Embryonic facial prominence (tissue), 1 donor: ENCODE results near the gene DGKG.

Experiments
- DNase-seq: peaks from one replicate; pipeline ENCODE4 v3.0.0-alpha.2; 2016; ENCODE audit errors: extremely low spot score

DGKG gene

GRCh38 chr3:186367631-186368030, 5.6 kb upstream of the DGKG start:
- no peak for DNase-seq

- DNase-seq = no peak
These were observed 4.2 kb upstream of the DGKG start for GRCh38 chr3:186366206-186366605.

DNA sequence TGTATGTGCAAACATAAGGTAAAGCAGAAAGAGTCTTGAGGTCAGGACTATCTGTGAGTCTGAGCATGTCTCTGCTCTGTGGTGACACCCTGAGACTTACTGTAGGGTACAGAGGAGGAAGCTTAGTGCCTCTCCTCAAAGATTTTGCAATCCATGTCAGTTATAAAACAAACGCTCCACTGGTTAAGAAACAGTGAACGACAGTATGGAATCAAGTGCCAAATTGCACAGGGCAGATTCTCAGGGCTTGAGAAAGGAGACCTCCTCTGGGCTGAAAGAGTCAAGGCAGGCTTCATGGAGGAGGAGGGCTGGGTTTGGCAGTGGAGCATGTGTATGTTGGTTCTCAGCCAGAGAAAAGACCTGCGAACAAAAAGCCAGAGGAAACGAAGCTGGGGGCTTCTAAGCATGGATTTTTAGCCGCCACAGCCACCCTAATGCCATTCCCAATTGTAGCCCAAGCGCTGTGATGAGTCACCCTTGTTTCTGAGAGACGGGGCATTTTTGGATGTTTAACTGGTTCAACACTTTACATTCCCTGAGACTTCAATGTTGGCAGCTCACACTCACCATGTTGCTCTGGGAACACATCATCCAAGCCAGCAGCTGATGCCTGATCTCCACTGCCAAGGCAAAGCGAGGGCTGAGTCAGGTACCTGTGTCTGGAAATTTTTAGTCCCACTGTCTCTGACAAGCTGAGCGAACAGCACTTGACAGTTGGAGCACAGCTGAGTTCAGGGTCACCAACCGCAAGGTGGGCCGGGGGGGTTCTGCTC, 3.4 kb upstream of the DGKG start:
- DNase-seq = no peak

- DNase-seq = no peak
These were observed 954 bp upstream of the DGKG start for GRCh38 chr3:186362988-186363387.

- DNase-seq = no peak
These were observed 456 bp upstream of the DGKG start for GRCh38 chr3:186362537-186362842.

GRCh38 chr3:186361246-186361761, 730 bp downstream of the DGKG start:
- DNase-seq = no peak

GRCh38 chr3:186360779-186361178, 1.3 kb downstream of the DGKG start:
- no peak for DNase-seq

DNA sequence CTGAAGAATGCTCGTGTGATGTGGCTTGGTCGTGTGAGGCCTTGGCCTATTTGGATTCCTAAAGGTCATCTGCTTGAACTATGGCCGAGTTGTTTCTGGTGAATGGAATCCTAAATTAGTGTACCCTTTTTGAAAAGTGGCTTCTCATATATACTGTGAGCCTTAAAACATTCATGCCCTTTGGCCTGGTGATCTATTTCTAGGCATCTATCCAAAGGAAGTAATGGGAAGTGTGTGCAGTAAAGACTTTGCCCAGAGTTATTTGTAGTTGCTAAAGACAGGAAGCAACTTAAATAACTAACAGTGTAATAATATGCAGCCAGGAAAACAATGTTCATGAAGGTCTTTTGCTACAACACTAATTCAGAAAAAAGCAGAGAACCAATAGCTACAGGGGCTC, 3.0 kb downstream of the DGKG start:
- DNase-seq = no peak

GRCh38 chr3:186356152-186356551, 5.9 kb downstream of the DGKG start:
- no peak for DNase-seq

DNA sequence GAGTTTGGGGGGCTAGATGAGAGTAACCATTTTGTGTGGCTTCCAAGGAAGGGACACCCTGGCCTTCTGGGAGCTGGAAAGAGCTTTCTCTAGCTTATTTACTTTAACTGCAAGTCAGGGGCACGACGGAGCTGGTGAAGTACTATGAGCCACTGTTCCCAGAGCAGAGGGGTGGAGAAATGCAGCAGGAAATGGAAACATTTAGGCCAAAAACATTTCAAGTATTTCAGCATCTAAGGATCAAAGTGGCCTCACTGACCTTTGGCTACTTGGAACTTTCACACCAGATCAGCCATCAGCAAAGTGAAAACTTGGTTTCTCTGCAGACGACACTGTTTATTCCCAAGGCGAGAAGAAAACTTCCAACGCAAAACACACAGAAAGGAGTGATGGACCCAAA, 7.9 kb downstream of the DGKG start:
- DNase-seq = no peak

- no peak for DNase-seq
These were observed 9.7 kb downstream of the DGKG start for GRCh38 chr3:186352369-186352768.

- DNase-seq = no peak
These were observed 19.8 kb downstream of the DGKG start for GRCh38 chr3:186342197-186342596.

DNA sequence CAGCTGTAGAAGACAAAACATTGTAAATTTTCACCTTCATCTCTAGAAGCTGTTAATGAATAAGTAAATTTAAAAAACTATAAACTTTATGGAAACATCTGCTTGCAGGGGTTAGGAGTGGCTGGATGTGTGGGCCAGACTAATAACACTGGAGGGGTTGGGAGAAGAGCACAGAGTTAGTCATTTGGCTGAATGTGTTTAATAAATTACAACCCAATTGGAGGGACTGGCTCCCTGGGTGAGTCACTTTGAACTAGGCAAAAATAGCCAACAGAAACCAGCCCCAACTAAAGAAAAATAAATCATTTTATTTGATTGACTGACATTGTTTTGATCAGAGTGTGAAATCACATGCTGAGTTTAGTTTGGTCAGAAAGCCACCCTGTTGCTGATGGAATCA, 21.8 kb downstream of the DGKG start:
- no peak for DNase-seq

DNA sequence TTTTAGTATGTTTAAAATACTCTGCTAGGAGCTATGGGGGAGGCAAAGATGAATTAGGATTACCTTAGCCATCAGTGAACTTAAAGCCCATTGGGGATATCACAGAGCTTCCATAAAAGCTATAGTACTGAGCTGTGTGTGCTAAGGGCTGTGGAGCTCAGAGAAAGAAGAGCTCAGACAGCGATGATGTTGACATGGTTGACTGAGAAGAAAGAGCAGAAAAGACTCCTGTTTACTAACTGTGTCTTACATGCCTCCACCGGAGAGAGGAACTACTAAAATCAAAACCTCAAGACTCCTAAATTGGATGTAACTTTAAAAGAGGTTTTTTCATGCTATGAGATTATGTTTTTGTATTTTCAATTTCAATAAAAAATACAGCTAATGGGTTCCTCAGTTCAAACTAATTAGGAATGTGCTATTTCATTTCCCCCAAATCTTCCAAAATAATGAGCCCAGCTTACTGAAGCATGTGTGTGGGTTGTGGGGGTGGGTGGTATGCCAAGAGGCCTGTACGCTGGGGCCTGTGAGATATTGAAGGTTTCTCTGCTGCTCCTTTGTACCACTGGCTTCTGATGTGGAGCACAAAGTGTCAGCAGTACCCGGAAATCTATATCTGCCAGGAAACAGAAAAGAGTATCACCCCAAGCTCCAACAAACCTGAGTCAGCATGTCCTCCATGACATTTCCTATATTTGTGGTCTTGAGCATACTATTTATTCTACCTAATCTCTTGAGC, 22.7 kb downstream of the DGKG start:
- DNase-seq = no peak

- DNase-seq = no peak
These were observed 28.8 kb downstream of the DGKG start for GRCh38 chr3:186333256-186333655.

- DNase-seq = no peak
These were observed 31.1 kb downstream of the DGKG start for GRCh38 chr3:186330772-186331460.

- DNase-seq = no peak
These were observed 32.4 kb downstream of the DGKG start for GRCh38 chr3:186329589-186329988.

DNA sequence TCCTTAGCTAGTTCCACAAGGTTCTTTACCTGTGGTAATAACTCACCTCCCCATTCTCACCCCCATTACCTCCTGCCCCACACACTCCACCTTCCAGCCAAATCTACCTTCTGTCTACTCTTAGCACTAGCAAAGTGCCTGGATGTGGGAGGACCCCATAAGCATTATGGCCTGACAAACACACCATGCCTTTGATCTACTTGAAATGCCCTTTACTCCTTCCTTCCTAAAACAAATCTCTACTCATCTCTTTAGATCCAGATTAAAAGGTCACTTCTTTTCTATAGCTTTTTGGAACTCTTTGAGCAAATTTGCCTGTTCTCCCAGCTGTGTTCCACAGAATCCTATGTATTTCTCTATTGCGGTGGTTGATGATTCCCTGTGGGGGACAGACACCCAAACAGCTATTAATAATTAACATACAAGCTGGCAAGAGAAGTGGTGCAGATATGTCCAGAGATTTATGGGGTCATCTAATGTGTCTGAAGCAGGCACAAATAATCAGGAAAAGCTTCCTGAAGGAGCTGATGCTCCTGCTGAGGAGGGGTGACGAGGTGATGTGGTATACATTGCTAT, 34.0 kb downstream of the DGKG start:
- DNase-seq = no peak

DNA sequence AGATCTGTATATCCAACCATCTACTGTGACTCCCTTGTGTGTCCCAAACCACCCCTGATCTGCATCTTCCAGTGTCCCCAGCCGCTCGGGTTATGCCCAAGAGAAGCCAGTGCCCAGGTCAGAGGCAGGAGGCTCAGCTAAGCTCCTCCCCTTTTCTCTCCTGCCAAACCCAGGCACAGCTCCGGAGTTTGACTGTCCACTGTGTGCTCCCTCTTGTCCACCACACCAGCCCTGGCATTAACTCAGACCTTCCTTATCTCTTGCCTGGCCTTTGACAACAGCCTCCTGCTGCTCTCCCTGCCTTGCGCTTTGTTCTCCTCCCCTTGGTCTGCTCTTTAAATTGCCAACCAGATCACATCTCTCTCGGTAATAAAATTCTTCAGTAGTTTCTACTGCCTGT, 39.3 kb downstream of the DGKG start:
- no peak for DNase-seq

- DNase-seq = no peak
These were observed 40.3 kb downstream of the DGKG start for GRCh38 chr3:186321746-186322145.

DNA sequence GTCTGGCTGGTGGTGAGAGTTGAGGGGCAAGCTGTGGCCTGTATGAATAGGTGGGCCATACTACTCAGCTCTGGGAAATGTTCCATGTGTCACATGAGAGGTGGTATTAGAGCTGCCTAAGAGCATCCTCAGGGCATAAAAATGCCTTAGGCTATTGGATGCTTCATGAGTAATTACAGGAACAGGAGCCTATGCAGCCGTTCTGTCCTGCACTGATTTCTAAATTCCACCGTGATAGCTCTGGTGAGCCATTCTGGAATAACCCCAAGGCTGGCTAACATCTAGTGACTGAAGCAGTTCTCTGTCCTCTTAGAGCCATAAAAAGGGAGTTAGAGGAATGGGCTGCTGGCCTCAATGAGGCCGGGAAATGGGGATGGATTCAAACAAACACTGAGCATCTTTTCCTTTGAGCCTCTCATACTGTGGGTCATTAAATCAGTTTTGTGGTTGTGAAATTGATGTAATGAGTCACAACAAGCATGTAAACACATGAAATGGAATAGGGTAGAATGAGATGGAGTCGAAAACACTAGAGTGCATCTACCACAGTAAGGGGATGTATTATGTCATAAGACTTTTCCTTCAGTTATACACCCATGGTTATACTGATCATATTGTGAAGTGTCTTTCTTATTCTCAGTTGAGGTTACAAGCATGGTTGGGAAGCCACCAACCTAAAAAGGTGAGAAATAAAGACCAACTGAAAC, 41.0 kb downstream of the DGKG start:
- DNase-seq = no peak

DNA sequence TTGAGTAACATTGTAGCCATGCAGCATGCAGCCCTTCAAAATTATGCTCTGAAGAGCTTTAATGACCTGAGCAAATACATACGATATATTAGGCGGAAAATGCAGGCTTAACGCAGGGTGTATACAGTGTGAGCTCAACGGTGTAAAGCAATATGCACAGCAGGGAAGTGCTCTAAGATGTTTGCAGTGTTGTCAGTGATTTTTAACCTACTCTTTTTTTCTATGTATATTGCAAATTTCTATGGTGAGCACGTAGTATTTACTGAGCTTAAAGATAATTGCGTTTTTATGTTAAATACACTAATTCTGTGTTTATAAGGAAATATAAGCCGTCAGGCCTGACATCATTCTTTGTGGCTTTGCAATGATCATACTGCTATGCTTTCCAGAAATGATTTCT, 42.1 kb downstream of the DGKG start:
- DNase-seq = no peak
